GM20431 (cell line): ENCODE measurements around the gene FOXJ1.

Source experiments
- in situ Hi-C: fragments of 300-500 bp; cut with MseI, MboI; formaldehyde crosslinking; loops from one replicate; pipeline ENCODE4 v1.15.0; 2020; ENCODE audit warnings: low sequenced_read_pairs; ENCODE audit not compliant: unreplicated experiment

FOXJ1 gene

DNA sequence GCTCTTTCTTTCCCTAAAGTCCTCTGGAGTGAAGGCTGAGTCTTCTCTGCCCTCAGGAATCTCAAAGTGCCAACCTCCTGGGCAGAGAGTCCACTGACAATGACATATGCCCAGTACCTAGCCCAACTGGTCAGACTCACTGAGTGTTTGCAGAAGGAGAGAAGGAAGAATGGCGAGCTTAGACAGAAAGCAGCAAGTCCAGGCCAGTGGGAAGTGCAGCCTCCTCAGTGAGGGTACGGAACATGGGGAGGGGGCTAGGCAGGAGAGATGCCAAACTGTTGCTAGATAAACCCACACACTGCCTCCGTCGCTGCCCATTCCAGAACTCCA, 38.1 kb downstream of the FOXJ1 start:
- in situ Hi-C loops = no loop called here

GRCh38 chr17:76097716-76098295, 43.2 kb downstream of the FOXJ1 start:
- in situ Hi-C loops = no loop called here

DNA sequence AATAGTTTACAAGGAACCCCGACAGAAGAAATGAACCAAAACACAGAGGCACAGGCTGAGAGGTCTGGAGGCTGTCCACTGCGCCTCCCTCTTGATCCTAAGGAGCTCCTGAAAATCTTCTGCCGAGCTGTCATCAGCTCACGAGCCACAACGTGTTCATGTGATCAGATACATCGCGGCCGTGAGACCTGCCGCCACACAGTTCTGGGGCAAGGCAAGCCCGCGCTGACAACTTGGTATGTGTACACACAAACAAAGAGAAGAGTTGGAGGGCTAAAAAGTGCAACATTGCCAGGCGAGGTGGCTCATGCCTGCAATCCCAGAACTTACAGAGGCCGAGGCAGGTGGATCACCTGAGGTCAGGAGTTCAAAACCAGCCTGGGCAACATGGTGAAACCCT, 45.1 kb downstream of the FOXJ1 start:
- in situ Hi-C loops = no loop called here

- in situ Hi-C loops = no loop called here
Measured at GRCh38 chr17:76094046-76094445, 47.0 kb downstream of the FOXJ1 start.

- in situ Hi-C loops = no loop called here
Measured at GRCh38 chr17:76092526-76093413, 48.3 kb downstream of the FOXJ1 start.

- in situ Hi-C loops = no loop called here
Measured at GRCh38 chr17:76091526-76092286, 49.3 kb downstream of the FOXJ1 start.

DNA sequence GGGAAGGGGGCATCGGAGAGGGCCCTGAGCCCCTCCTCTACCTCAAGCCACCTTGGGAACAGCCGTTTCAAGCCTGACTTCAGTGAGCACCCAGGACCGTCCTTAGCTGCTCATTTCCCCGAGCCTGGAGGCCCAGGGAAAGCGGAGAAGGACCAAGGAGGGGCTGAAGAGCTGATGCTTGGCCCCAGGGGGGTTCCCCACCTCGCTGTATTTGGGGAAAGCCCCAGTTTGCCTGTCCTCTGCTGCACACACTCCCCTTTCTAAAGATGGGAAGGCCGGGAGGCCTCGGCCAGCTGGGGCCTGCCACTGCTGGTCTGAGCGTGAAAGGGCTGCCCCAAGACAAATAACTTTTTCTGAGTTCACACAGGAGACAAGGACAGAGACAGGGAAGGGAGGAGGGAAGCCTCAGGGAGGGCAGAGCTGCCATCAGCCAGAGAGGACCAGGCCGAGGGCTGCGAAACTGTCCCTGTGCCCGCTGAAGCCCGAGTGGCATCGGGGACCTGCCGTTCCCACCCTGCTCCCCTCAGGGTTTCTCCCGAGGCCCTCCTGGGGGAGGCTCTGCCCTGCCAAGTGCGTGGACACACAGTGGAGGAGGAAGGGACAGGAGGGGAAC, 50.4 kb downstream of the FOXJ1 start:
- in situ Hi-C loops = no loop called here

DNA sequence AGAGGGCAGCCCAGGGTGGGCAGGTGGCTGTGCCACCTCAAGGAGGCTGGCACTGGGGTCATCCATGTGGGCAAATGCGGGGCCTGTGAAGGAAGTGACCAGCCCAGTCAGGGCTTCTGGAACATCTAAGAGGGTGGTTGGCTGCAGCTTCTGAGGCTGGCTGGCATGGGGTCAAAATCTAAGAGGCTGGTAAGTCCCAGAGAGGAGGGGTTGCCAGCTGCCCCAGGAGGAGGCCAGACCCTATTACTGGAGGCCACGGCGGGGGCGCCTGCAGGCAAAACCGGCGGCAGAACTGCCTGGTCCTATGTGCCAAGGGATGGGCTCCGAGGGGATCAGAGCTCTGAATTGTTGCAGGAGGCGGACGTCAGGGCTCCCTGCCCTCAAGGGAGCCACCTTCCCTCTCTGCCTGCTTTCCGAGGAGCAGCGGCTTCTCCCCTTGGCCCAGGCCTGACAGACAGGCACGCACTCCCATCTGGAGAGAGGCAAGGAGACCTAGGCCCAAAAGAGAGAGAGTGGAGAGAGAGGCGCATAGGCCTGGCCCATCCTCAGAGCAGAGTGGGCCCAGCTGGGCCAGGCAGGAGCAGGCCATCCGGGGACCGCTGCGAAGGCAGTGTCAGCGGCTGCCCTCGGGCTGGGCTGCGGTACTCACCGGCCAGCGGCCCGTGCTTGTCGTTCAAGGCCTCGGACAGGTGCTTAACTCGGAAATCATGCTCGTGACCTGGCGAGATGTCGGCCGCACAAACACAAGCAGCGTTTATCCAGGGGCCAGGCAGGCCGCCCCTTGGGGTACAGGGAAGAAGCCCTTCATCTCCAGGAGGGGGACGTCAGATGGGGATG, 51.1 kb downstream of the FOXJ1 start:
- in situ Hi-C loops = no loop called here

DNA sequence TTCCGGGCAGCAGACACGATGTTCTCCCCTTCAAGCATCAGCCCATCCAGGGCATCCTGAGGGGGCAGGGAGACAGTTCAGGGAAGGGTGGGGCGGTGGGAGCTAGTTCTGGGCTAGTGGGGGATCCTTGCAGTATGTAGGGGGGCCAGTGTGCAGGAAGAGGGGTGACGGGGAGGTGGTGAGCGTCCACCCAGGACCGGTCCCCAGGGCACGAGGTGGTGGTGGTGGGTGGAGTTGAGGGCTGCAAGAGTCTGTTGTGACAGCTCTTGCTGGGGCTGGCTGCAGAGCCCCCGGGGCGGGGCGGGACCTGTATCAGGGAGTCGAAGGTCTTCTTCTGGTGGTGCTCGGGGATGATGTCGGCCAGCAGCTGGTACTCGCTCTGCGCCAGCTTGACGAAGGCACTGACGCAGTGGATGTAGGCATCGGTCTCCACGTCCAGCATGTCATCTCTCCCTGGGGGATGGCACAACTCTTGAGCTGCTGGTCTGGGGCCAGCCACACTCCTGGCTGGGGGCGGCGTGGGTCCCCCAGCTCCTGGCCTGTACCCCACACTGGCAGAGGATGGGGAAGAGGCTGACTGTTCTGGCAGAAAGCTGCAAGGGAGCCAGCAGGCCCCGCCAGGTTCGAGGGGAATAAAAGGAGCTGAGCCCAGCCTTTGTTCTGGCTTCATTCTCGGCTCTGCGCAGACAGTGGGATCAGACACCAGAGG, 52.0 kb downstream of the FOXJ1 start:
- in situ Hi-C loops = no loop called here

- in situ Hi-C loops = no loop called here
Measured at GRCh38 chr17:76088041-76088867, 52.8 kb downstream of the FOXJ1 start.

GRCh38 chr17:76087531-76087930, 53.5 kb downstream of the FOXJ1 start:
- in situ Hi-C loops = no loop called here

GRCh38 chr17:76086384-76086783, 54.7 kb downstream of the FOXJ1 start:
- in situ Hi-C loops = no loop called here
